GM18858 (cell line): ENCODE data around the gene ATF6B.

Experiments
- ATAC-seq: cut with Tn5 transposase; IDR thresholded peaks from one replicate; pipeline ENCODE4 v1.9.1; 2021; ENCODE audit not compliant: unreplicated experiment

Gene ATF6B

DNA sequence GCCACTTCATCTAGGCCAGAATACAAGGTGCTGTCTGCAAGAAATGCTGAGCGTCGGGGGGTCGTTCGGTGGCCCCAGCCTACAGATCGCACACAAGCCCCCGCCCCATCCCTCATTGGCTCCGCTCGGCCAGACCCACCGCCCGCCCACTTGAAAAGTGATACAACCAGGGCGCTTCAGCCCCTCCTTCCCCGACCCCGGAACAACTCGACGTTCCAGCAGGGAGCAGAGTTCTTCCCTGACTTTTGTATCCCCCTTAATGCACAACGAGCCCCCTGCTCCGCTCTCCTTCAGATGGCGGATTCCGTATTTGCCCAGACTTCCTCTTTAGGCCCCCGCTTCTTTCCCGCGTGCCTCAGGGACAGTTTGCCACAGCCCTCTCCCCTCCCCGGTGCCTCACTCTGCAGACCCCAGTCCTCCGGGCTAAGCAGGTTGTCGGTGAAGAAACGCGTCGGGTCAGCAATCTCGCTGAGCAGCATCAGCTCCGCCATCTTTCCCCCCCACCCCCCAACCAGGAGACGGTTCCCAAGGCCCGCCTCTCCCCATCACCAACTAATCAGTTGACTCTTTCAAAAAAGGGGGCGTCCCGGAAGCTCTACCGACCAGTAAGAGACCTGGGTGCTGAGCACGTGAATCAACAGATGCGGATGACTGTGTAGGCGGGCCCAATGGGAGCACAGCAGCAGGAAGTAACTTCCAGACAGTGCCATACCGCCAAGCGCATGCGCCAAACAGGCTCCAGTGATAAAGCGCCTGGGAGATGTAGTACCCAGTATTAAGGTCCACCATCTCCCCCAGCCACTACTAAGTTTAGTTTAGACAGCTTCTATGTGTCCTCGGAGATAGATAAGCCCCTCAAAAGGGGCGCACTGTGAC is at the start of gene ATF6B:
ATF6B (minus strand) TSS at position 530 of the 876 bp plus-strand sequence; CDS start at position 491, 39 bp downstream.
- peak; percentile 78 for ATAC-seq

DNA sequence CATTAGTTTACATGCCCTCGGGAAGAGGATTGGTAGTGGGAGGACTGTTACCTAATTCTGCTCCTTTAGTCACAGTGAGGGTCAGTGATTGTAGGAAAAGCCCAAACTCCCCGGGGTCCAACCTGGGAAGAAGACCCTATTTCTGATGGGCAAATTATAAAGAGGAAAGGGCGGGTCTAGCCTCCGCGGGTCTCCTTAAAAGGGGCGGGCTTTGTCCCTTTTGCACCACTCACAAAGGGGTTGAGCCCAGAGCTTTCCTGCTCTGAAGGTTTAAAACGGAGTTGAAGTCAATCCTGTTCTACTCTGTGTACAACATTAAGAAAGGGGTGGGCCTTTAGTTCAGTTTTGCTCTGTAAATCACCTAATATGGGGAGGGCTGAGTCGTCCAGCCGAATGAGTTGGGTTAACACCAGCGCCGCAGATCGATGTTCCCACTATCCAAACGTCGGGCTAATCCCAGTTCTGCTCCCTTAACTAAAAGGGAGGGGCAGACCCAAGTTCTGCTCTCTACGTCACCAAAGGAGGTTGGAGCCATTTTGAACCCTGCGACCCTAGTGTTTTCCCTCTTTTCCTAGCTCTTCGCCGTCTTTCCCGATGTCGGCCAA is 49.2 kb upstream of the ATF6B start:
- ATAC-seq, result no peak

- no peak for ATAC-seq
Observed at GRCh38 chr6:32176476-32177182, 48.6 kb upstream of the ATF6B start.

- no peak for ATAC-seq
Observed at GRCh38 chr6:32175711-32176475, 47.8 kb upstream of the ATF6B start, which contains the start of gene AGPAT1. Gene AGPAT1, minus strand, starts transcription at chr6:32176084. Its CDS starts 4,588 bp downstream, at chr6:32171496.

GRCh38 chr6:32175322-32175710 is 47.3 kb upstream of the ATF6B start:
- no peak for ATAC-seq

DNA sequence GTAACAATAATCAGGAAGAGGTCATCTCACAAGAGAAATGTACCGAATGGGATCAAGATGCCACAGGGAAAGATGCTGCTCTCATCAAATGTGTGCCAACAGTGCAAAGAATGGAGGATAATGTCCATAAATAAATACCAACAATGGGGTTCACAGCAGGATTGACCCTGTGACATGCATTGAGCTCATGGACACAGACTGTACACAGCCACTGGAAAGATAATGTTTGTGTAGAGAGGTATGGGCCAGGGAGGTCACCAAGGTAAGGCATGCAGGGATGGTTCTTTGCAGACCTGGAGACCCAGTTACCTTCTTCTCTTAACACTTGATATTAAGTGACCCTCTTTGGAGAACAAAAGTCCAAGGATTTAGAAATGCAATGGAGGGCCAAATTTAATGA is 46.4 kb upstream of the ATF6B start:
- ATAC-seq, result no peak

- ATAC-seq, result no peak
Observed at GRCh38 chr6:32173051-32173727, 45.1 kb upstream of the ATF6B start.

DNA sequence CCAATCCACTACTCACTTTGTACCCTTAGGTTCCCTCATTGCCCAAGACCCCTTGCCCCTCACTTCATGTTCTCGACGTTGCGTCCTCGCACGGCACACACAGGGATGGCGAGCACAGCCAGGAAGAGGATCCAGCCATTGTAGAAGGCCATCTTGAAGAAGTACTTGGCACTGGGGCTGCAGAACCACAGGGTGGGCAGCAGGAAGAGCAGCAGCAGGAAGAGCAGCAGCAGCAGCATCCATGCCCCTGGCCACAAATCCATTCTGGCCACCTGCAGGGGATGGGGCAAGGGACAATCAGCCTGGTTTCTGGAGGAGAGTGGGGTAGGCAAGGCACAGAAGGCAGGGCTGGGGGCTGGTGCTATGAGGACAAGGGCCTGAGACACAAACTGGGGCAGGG is 43.2 kb upstream of the ATF6B start:
- ATAC-seq, result no peak

GRCh38 chr6:32170294-32170693 is 42.2 kb upstream of the ATF6B start:
- no peak for ATAC-seq

GRCh38 chr6:32168807-32169591 is 41.0 kb upstream of the ATF6B start:
- ATAC-seq, result no peak

GRCh38 chr6:32168350-32168749 is 40.3 kb upstream of the ATF6B start:
- ATAC-seq, result no peak

DNA sequence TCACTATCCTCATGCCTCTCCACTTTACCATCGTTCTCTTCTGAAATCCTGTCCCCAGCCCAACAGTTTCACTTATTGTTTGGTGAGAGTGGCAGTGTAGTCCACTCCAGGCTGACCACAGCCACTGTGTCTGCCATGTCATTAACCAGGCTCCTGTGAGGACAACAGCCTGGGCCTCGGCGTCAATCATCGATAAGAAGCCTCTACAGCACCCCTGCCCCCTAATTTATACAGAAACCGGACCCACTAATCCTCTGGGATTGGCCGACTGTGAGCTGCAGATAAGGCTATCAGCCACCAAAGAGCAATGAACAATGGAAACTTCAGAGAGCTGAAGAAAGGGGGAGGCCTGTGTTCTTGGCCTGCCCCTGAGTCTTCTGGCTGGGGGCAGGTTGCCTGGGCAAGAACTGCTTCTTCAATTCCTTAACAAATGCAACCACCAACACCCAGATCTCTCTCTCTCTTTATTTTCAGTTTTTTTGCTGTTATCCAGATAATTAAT is 39.8 kb upstream of the ATF6B start:
- ATAC-seq, result no peak

DNA sequence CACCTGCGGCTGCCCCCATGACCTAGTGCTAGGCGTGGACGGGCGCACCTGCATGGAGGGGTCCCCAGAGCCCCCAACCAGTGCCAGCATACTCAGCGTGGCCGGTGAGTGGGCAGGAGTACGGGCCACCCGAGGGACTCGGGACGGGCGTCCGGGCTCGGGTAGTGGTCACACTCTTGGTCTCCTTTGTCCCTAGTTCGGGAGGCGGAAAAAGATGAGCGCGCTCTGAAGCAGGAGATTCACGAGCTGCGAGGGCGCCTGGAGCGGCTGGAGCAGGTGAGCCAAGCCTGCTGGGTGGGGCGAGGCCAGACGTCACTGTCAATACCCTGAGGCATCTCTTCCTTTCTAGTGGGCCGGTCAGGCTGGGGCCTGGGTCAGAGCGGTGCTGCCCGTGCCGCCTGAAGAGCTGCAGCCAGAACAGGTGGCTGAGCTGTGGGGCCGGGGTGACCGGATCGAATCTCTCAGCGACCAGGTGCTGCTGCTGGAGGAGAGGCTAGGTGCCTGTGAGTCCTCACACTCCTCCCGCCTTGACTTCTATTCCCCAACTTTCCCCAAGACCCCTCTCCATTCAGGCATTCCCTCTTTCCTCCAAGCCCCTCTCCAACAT is 39.2 kb upstream of the ATF6B start:
- no peak for ATAC-seq

GRCh38 chr6:32166411-32167061 is 38.5 kb upstream of the ATF6B start:
- ATAC-seq, result no peak

DNA sequence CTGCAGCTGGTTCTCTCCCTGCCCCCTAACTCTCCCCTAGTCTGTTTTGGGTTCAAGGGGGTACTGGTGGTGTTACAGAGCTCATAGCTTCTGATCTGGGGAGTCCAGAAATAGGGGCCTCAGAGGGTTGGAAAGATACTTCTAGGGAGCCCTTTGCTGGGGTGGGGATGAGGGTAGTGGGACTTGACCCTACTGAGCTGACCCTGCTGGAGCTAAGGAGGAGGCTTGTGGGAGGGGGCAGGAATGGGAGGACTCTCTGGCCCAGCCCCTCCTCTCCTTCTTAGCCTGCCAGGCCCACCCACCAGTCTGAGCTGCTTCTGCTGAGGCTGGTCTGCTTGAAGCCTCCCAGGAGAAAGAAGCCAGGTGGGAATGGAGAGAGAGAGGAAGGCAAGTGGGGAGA is 36.2 kb upstream of the ATF6B start, which contains the start of gene EGFL8:
EGFL8 (plus strand) TSS at position 301 of the 400 bp plus-strand sequence. CDS start 1,571 bp downstream, outside the sequence.
- ATAC-seq, result no peak

- no peak for ATAC-seq
Observed at GRCh38 chr6:32163559-32164258, 35.7 kb upstream of the ATF6B start.

DNA sequence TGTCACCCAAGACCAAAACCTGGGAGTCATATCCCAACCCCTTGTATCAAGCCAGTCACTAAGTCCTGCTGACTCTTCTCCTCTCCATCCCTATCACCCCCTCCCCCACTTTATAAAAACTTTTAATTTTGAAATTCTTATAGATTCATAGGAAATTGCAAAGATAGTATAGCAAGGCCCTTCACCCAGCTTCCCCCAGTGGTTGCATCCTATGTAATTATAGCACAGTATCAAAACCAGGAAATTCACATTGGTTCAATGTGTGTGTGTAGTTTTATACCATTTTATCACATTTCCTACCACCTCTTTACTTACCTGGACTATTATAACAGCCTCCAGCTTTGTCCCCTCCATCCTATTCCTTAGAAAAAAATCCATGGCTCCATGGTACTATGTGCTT is 30.0 kb upstream of the ATF6B start:
- ATAC-seq, result no peak

DNA sequence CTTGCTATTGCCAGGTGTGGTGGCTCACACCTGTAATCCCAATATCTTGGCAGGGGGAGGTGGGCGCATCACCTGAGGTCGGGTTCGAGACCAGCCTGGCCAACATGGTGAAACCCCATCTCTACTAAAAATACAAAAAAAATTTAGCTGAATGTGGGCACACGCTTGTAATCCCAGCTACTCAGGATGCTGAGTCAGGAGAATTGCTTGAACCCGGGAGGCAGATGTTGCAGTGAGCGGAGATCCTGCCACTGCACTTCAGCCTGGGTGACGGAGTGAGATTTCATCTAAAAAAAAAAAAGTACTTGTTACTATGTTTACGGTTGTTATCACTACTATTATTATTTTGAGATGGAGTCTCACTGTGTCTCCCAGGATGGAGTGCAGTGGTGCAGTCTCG is 28.8 kb upstream of the ATF6B start:
- ATAC-seq, result no peak
